Panc1 (cell line): ENCODE measurements around the gene NFKBIL1. TPM values are rescaled to one million over a fixed set of nuclear protein-coding genes. Genes with fewer than 3 reads are reported as not detected.

Experiments
- ATAC-seq: fragments of 200-7000 bp; cut with Tn5 transposase; 2 replicates; pipeline ENCODE4 v1.9.1; 2020; ENCODE audit warnings: mild to moderate bottlenecking, moderate library complexity
- BruUV-seq: library from RNA; stranded (reverse); fragments of 400-500 nt; replicated peaks from 2 replicates; lab custom pipeline; 2021; lab: Mats Ljungman, UMichigan
- CTCF ChIA-PET: fragments of 300-600 bp; sonication (Branson Sonifier 250); formaldehyde crosslinking; loops from one replicate; lab custom pipeline; 2022; ENCODE audit warnings: antibody characterized with exemption; lab: Charles Lee
- POLR2A ChIA-PET: fragments of 300-600 bp; sonication (Branson Sonifier 250); formaldehyde crosslinking; loops from one replicate; lab custom pipeline; 2022; ENCODE audit warnings: antibody characterized with exemption; lab: Charles Lee
- DNase-seq: peaks from one replicate; pipeline ENCODE4 v3.0.0-alpha.2; 2010; ENCODE audit warnings: low read depth, low spot score
- H3K27ac ChIP-seq: 2 replicates; pipeline ENCODE4 v1.5.1; 2011; ENCODE audit warnings: mild to moderate bottlenecking, low read length, inconsistent platforms
- H3K27me3 ChIP-seq: fragments of 200-500 bp; sonication (Bioruptor generic); 2 replicates; pipeline ENCODE4 v1.6.0; 2014; ENCODE audit warnings: low read length, inconsistent platforms; ENCODE audit not compliant: control insufficient read depth, insufficient read depth
- H3K36me3 ChIP-seq: fragments of 200-500 bp; sonication (Bioruptor generic); 2 replicates; pipeline ENCODE4 v1.5.1; 2014; ENCODE audit warnings: inconsistent platforms, mild to moderate bottlenecking, low read length, moderate library complexity; ENCODE audit not compliant: control insufficient read depth, insufficient read depth
- H3K4me1 ChIP-seq: 2 replicates; pipeline ENCODE4 v1.5.1; 2011; ENCODE audit warnings: inconsistent platforms, mild to moderate bottlenecking, low read length, moderate library complexity; ENCODE audit not compliant: control insufficient read depth, insufficient read depth
- H3K4me3 ChIP-seq, 2 experiments: 2 replicates each; pipeline ENCODE4 v1.5.1; 2011 to 2012; ENCODE audit warnings: low read depth in 2 of 2, low read length in 2 of 2, mild to moderate bottlenecking in 2 of 2, inconsistent platforms in 1 of 2, moderate library complexity in 1 of 2
- H3K9me3 ChIP-seq: fragments of 200-500 bp; sonication (Bioruptor generic); 2 replicates; pipeline ENCODE4 v1.5.1; 2014; ENCODE audit warnings: low read depth, mild to moderate bottlenecking, inconsistent platforms, low read length, moderate library complexity; ENCODE audit not compliant: control insufficient read depth, insufficient read depth
- CTCF ChIP-seq: fragments of 450-650 bp; IDR thresholded peaks from 2 replicates; pipeline ENCODE4 v1.5.1; 2017; ENCODE audit warnings: mild to moderate bottlenecking
- POLR2AphosphoS5 ChIP-seq: IDR thresholded peaks from 2 replicates; pipeline ENCODE4 v1.6.1; 2012; ENCODE audit warnings: mild to moderate bottlenecking, low read depth, low read length, moderate library complexity
- REST ChIP-seq, 2 experiments: IDR thresholded peaks; 2 replicates each; pipeline ENCODE4 v1.6.1; 2011 to 2012; ENCODE audit warnings: low read depth in 2 of 2, control low read depth in 1 of 2, low read length in 1 of 2, mild to moderate bottlenecking in 1 of 2, moderate library complexity in 1 of 2; ENCODE audit not compliant: insufficient read depth in 1 of 2
- SIN3A ChIP-seq: IDR thresholded peaks from 2 replicates; pipeline ENCODE4 v1.6.1; 2012; ENCODE audit warnings: low read depth, mild to moderate bottlenecking, low read length, moderate library complexity, borderline replicate concordance; ENCODE audit not compliant: insufficient read depth
- TCF7L2 ChIP-seq: IDR thresholded peaks from 2 replicates; pipeline ENCODE4 v1.6.1; 2011; ENCODE audit warnings: mild to moderate bottlenecking, low read depth, low read length, inconsistent platforms
- in situ Hi-C: cut with HindIII; loops from 2 replicates; pipeline ENCODE4 v1.10.0; 2016; ENCODE audit warnings: low sequenced_read_pairs, low pct_unique_long_range_greater_than_20kb
- intact Hi-C: fragments of 100-400 bp; cut with micrococcal nuclease; formaldehyde crosslinking; loops from one replicate; pipeline ENCODE4 v1.10.0; 2022; ENCODE audit not compliant: unreplicated experiment
- total RNA-seq: library from RNA; stranded (reverse); gene quantifications from one replicate; pipeline ENCODE4 v1.2.1, GENCODE V29; 2021; ENCODE audit not compliant: unreplicated experiment

NFKBIL1 gene
- total RNA-seq, 1 experiment from 2014 or later: 27.9 TPM

- TF ChIP-seq SIN3A (no peak), TCF7L2 (no peak), REST (IDR thresholded peaks at IDR 0.05; ENCODE audit: insufficient read depth in 1 of 2, low read depth in 2 of 2, low read length in 1 of 2) (no peak), CTCF (no peak), POLR2AphosphoS5 (no peak; the same call in 1 of the 2 replicates)
- CTCF ChIA-PET: interaction anchor here (3.0 kb wide), 1 partner anchor 15 kb away, joined by 22 read pairs; no protein-coding TSS in a partner anchor
- in situ Hi-C loops: no loop called here
- DNase-seq (no peak), ATAC-seq (no peak)
- H3K36me3 ChIP-seq: no peaks in the 10 kb centered on the region
- H3K27me3 ChIP-seq: no peaks in the 10 kb centered on the region
- intact Hi-C loops: no loop called here
- H3K27ac ChIP-seq: peak within 1 kb of the TSS; percentile 84
- H3K4me1 ChIP-seq: peaks cover 22% of the 10 kb centered on the region
- H3K9me3 ChIP-seq: no peaks in the 10 kb centered on the region
- POLR2A ChIA-PET: interaction anchor here (0.6 kb wide), 1 partner anchor 27 kb away, joined by 4 read pairs; no protein-coding TSS in a partner anchor
- H3K4me3 ChIP-seq: peak within 1 kb of the TSS; percentile 78 to 80
- no TSS peak for BruUV-seq
Observed at GRCh38 chr6:31582230-31582643, 34.8 kb downstream of the NFKBIL1 start, which contains the start of gene LTB. LTB (minus strand) TSS chr6:31582424; CDS start chr6:31582417, 7 bp downstream.

- in situ Hi-C loops: no loop called here
- no TSS peak for BruUV-seq
- Histone ChIP-seq H3K27me3 (no peaks in the 10 kb centered on the region), H3K27ac (no peak overlapping the region), H3K36me3 (no peaks in the 10 kb centered on the region), H3K9me3 (no peaks in the 10 kb centered on the region), H3K4me3 (no peak overlapping the region), H3K4me1 (peaks cover 3% of the 10 kb centered on the region; the same call in 1 of the 2 replicates)
- intact Hi-C loops: no loop called here
- CTCF ChIA-PET: interaction anchor here (0.6 kb wide), 1 partner anchor 11 kb away, joined by 3 read pairs; no protein-coding TSS in a partner anchor
- TF ChIP-seq POLR2AphosphoS5: no peak
- TF ChIP-seq SIN3A: no peak
- no peak for TF ChIP-seq TCF7L2
- TF ChIP-seq CTCF: no peak; the same call in 1 of the 2 replicates
- no peak for TF ChIP-seq REST (IDR thresholded peaks at IDR 0.05; ENCODE audit: insufficient read depth in 1 of 2, low read depth in 2 of 2, low read length in 1 of 2)
- POLR2A ChIA-PET: no interaction called here
- ATAC-seq: no peak
- no peak for DNase-seq
Observed at GRCh38 chr6:31585491-31585890, 38.1 kb downstream of the NFKBIL1 start.
